GM06990 (cell line): ENCODE results near the gene KLHL14.

Source experiments
- DNase-seq: peaks from one replicate; pipeline ENCODE4 v3.0.0-alpha.2; 2011; ENCODE audit not compliant: insufficient read length; ENCODE audit errors: extremely low read depth
- H3K27me3 ChIP-seq: replicated peaks from 2 replicates; pipeline ENCODE4 v1.6.0; 2011; ENCODE audit warnings: low read length; ENCODE audit not compliant: control insufficient read depth, insufficient read depth
- H3K36me3 ChIP-seq: 2 replicates; pipeline ENCODE4 v1.5.1; 2011; ENCODE audit warnings: low read length; ENCODE audit not compliant: control insufficient read depth, insufficient read depth
- H3K4me3 ChIP-seq: replicated peaks from 2 replicates; pipeline ENCODE4 v1.5.1; 2011; ENCODE audit warnings: low read depth, mild to moderate bottlenecking, control low read depth, low read length
- CTCF ChIP-seq: IDR thresholded peaks from 2 replicates; pipeline ENCODE4 v1.5.1; 2011; ENCODE audit warnings: low read length, control low read depth, mild to moderate bottlenecking, inconsistent platforms; ENCODE audit not compliant: insufficient read depth, poor library complexity, severe bottlenecking

KLHL14 gene

GRCh38 chr18:32698153-32698552 is 74.7 kb downstream of the KLHL14 start:
- Histone ChIP-seq H3K27me3 (no peaks in the 10 kb centered on the region), H3K36me3 (no peaks in the 10 kb centered on the region), H3K4me3 (no peak overlapping the region)
- TF ChIP-seq CTCF: no peak
- DNase-seq: no peak

- TF ChIP-seq CTCF: no peak
- no peak for DNase-seq
- no peak overlapping the region for H3K4me3 ChIP-seq
- no peaks in the 10 kb centered on the region for H3K36me3 ChIP-seq
- no peaks in the 10 kb centered on the region for H3K27me3 ChIP-seq
Measured at GRCh38 chr18:32696376-32696775, 76.4 kb downstream of the KLHL14 start.

GRCh38 chr18:32695534-32695933 is 77.3 kb downstream of the KLHL14 start:
- no peak for TF ChIP-seq CTCF
- Histone ChIP-seq H3K36me3 (no peaks in the 10 kb centered on the region), H3K27me3 (no peaks in the 10 kb centered on the region; the same call in 1 of the 2 replicates), H3K4me3 (no peak overlapping the region)
- no peak for DNase-seq

- Histone ChIP-seq H3K4me3 (no peak overlapping the region), H3K36me3 (no peaks in the 10 kb centered on the region), H3K27me3 (no peaks in the 10 kb centered on the region; the same call in 1 of the 2 replicates)
- TF ChIP-seq CTCF: no peak
- DNase-seq: no peak
Measured at GRCh38 chr18:32688821-32689220, 84.0 kb downstream of the KLHL14 start.

- no peak for DNase-seq
- no peaks in the 10 kb centered on the region for H3K36me3 ChIP-seq
- H3K4me3 ChIP-seq: no peak overlapping the region
- H3K27me3 ChIP-seq: no peaks in the 10 kb centered on the region
- no peak for TF ChIP-seq CTCF
Measured at GRCh38 chr18:32684940-32685339, 87.9 kb downstream of the KLHL14 start.

- TF ChIP-seq CTCF: no peak
- Histone ChIP-seq H3K4me3 (no peak overlapping the region), H3K36me3 (no peaks in the 10 kb centered on the region), H3K27me3 (no peaks in the 10 kb centered on the region)
- DNase-seq: no peak
Measured at GRCh38 chr18:32684096-32684495, 88.7 kb downstream of the KLHL14 start.
